Brain microvascular endothelial cell (primary cell): ENCODE measurements around the gene COG8.

ENCODE experiments used
- DNase-seq: peaks from one replicate; pipeline ENCODE4 v3.0.0-alpha.2; 2020
- H3K27ac ChIP-seq: fragments of 250-450 bp; sonication (Bioruptor Pico); 2 replicates; pipeline ENCODE4 v1.5.1; 2020; ENCODE audit warnings: mild to moderate bottlenecking, moderate library complexity
- H3K27me3 ChIP-seq: fragments of 250-450 bp; sonication (Bioruptor Pico); replicated peaks from 2 replicates; pipeline ENCODE4 v1.5.1; 2020; ENCODE audit warnings: mild to moderate bottlenecking
- H3K36me3 ChIP-seq: fragments of 250-450 bp; sonication (Bioruptor Pico); replicated peaks from 2 replicates; pipeline ENCODE4 v1.5.1; 2020; ENCODE audit warnings: mild to moderate bottlenecking
- H3K4me3 ChIP-seq: 2 replicates; pipeline ENCODE4 v1.5.1; 2011; ENCODE audit warnings: low read depth, mild to moderate bottlenecking, control low read depth, low read length, moderate library complexity
- in situ Hi-C: cut with HindIII; loops from 2 replicates; pipeline ENCODE4 v1.10.0; 2017; ENCODE audit warnings: low sequenced_read_pairs, low pct_ligation_motif_present
- TF ChIP-seq, protein P1 (sequence below): IDR thresholded peaks from 2 replicates; pipeline ENCODE4 v1.5.1; 2011; ENCODE audit warnings: low read depth, mild to moderate bottlenecking, moderate library complexity, low read length, control low read depth, inconsistent platforms; ENCODE audit errors: missing control alignments

Gene COG8

DNA sequence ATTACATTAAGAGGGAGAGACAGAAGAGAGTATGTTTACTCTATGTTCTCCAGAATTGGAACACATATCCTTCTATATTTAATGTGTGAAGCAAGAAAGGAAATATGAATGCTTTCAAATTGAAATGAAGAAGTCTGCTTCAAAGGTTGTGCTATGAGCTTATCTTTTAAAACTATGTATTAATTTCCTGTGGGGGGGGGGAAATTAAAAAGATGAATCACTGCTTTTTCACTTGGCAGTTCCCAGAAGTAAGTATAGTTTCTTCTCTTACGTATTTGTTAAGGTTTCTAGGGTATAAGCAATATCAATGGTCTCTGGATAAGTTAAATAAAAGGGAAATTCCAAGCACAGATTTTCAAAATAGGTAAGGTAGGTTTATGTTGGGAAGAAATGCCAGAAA lies 39.4 kb upstream of the COG8 start:
- TF ChIP-seq, protein P1, sequence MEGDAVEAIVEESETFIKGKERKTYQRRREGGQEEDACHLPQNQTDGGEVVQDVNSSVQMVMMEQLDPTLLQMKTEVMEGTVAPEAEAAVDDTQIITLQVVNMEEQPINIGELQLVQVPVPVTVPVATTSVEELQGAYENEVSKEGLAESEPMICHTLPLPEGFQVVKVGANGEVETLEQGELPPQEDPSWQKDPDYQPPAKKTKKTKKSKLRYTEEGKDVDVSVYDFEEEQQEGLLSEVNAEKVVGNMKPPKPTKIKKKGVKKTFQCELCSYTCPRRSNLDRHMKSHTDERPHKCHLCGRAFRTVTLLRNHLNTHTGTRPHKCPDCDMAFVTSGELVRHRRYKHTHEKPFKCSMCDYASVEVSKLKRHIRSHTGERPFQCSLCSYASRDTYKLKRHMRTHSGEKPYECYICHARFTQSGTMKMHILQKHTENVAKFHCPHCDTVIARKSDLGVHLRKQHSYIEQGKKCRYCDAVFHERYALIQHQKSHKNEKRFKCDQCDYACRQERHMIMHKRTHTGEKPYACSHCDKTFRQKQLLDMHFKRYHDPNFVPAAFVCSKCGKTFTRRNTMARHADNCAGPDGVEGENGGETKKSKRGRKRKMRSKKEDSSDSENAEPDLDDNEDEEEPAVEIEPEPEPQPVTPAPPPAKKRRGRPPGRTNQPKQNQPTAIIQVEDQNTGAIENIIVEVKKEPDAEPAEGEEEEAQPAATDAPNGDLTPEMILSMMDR: no peak
- Histone ChIP-seq H3K27ac (peak overlapping the region; percentile 26), H3K36me3 (peaks cover 23% of the 10 kb centered on the region), H3K4me3 (no peak overlapping the region), H3K27me3 (no peaks in the 10 kb centered on the region)
- DNase-seq: no peak
- in situ Hi-C loops: no loop called here

DNA sequence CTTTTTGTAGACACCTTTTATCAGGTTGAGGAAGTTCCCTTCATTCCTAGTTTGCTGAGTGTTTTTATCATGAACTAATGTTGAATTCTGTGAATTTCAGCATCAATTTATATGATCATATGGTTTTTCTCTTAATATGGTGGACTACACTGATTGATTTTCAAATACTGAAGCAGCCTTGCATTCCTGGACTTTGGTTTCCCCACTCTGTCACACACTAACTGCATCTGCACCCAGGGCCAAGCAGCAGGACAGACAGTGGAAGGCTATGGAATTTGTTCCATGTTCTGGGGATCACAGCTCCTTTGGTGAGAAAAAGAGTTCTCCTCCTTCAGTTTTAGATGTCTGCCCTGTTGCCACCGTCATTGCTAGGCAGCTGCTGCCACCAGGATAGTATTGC lies 38.7 kb upstream of the COG8 start:
- TF ChIP-seq, protein P1: no peak
- H3K36me3 ChIP-seq: peaks cover 21% of the 10 kb centered on the region

DNA sequence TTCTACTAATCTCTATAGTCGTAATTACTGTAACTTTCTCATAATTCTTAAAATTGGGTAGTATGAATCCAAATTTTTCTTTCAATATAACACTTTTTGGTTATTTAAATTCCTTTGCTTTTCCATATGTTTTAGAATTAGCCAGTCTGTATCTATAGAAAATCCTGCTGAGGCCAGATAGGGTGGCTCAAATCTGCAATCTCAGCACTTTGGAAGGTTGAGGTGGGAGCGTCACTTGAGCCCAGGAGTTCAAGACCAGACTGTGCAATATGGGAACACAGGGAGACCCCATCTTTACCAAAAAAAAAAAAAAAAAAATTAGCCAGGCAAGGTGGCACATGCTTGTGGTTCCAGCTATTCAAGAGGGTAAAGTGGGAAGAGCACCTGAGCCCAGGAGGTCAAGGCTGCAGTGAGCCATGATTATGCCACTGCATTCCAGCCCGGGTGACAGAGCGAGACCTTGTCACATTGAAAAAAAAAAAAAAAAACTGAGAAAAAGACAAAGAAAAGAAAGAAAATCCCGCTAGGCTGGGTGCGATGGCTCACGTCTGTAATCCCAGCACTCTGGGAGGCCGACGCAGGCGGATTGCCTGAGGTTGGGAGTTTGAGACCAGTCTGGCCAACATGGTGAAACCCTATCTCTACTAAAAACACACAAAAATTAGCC lies 37.2 kb upstream of the COG8 start:
- peaks cover 7% of the 10 kb centered on the region for H3K36me3 ChIP-seq
- no peak for DNase-seq
- no peak overlapping the region for H3K27ac ChIP-seq
- no peaks in the 10 kb centered on the region for H3K27me3 ChIP-seq
- H3K4me3 ChIP-seq: no peak overlapping the region
- in situ Hi-C loops: no loop called here
- TF ChIP-seq, protein P1: no peak

More for the DNA sequence above, 38.7 kb upstream of the COG8 start:
- in situ Hi-C loops: no loop called here
- Histone ChIP-seq H3K27ac (no peak overlapping the region), H3K4me3 (no peak overlapping the region), H3K27me3 (no peaks in the 10 kb centered on the region)
- no peak for DNase-seq

DNA sequence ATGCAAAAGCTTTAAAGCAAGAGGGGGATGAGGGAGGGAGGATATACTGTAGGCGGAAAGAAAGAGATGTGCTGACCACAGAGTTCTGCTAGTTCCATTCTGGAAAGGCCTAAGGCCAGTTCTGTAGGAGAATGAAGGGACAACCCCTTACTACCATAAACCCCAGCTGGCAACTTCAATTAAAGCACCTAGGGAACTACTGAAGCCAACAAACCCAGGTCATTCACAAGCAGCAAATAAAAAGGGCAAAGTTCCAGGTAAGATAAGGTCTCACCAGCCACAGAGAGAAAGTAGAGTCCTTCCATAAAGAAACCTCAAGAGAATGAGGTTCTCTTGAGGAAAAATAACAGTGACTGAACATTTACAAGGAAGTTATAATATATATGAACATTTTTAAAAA lies 33.7 kb upstream of the COG8 start:
- DNase-seq: no peak
- no peak overlapping the region for H3K4me3 ChIP-seq
- TF ChIP-seq, protein P1: no peak

DNA sequence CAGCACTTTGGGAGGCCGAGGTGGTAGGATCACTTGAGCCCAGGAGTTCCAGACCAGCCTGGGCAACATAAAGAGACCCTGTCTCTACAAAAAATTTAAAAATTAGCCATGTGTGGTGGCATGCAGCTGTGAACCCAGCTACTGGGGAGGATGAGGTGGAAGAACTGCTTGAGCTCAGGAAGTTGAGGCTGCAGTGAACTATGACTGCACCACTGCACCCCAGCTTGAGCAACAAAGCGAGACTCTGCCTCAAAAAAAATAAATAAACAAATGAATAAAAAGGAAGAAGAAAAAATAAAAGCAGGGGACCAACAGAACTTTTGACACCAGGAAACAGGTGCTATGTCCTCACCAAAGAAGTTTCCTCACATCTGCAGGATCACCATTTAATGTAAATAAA lies 32.2 kb upstream of the COG8 start:
- H3K27ac ChIP-seq: no peak overlapping the region
- no peak overlapping the region for H3K4me3 ChIP-seq
- peaks cover 26% of the 10 kb centered on the region for H3K36me3 ChIP-seq
- H3K27me3 ChIP-seq: no peaks in the 10 kb centered on the region
- in situ Hi-C loops: no loop called here
- TF ChIP-seq, protein P1: no peak
- no peak for DNase-seq

More for the DNA sequence above, 33.7 kb upstream of the COG8 start:
- in situ Hi-C loops: no loop called here
- Histone ChIP-seq H3K27ac (no peak overlapping the region), H3K36me3 (peaks cover 17% of the 10 kb centered on the region), H3K27me3 (no peaks in the 10 kb centered on the region)

DNA sequence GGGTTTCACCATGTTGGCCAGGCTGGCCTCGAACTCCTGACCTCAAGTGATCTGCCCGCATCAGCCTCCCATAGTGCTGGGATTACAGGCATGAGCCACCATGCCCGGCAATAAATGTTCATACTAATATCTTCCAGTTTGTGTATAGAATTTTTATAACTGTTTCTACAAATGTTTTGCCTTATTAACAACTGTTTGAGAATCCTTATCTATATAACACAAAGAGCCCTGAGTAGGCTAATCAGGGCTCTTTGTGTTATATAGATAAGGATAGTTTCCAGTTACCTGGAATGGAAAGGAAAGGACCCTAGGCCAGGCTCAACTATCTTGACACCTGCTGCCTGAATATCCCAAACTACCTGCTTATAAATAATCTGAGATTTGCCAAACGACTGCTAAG lies 29.5 kb upstream of the COG8 start:
- DNase-seq: no peak
- TF ChIP-seq, protein P1: no peak
- H3K27me3 ChIP-seq: no peaks in the 10 kb centered on the region
- H3K36me3 ChIP-seq: peaks cover 49% of the 10 kb centered on the region
- in situ Hi-C loops: no loop called here
- H3K27ac ChIP-seq: no peak overlapping the region
- no peak overlapping the region for H3K4me3 ChIP-seq
